GM18868 (cell line): ENCODE data around the gene PLXNC1.

ENCODE experiments used
- ATAC-seq: cut with Tn5 transposase; IDR thresholded peaks from one replicate; pipeline ENCODE4 v1.9.1; 2021; ENCODE audit warnings: mild to moderate bottlenecking, moderate library complexity; ENCODE audit not compliant: unreplicated experiment

Gene PLXNC1

DNA sequence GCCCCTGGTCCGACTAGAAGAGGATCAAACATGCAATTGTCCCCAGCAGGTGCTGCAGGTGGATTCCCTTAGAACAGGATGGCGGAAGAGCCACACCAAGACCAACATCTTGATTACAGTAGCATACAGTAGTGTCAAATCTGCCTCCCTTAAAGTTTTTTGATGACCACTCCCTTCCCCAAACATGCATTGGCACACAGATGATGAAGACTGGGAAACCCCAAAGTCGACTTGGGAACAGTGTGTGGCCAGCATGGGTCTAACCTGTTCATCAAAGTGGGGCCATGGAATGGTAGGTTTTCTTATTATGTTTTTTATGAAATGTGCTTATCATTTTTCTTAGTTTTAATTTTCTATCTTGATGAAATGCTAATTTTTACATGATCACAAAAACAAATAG, 8.8 kb downstream of the PLXNC1 start:
- ATAC-seq: no peak

- ATAC-seq: peak; percentile 91
Measured at GRCh38 chr12:94157981-94158411, 9.6 kb downstream of the PLXNC1 start.

- no peak for ATAC-seq
Measured at GRCh38 chr12:94158666-94159065, 10.3 kb downstream of the PLXNC1 start.

GRCh38 chr12:94162108-94162507, 13.7 kb downstream of the PLXNC1 start:
- no peak for ATAC-seq

DNA sequence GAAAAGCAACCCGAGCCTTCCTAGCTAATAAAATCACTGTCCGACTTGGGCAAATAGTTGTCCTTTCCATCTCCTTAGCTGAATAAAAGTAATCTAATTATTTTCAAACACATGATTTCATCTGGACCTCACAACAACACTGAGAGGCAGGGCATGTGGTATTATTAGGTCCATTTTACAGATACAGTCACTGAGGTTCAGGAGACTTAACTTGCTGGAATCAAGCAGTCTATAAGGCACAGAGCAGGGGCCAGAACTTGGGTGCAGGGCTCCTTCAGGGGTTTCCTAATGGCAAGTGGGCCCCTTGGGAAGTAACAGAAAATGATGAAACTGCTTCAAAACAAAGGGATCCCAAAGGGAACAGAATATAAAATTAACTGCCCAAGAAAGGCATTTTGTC, 15.5 kb downstream of the PLXNC1 start:
- ATAC-seq: no peak

DNA sequence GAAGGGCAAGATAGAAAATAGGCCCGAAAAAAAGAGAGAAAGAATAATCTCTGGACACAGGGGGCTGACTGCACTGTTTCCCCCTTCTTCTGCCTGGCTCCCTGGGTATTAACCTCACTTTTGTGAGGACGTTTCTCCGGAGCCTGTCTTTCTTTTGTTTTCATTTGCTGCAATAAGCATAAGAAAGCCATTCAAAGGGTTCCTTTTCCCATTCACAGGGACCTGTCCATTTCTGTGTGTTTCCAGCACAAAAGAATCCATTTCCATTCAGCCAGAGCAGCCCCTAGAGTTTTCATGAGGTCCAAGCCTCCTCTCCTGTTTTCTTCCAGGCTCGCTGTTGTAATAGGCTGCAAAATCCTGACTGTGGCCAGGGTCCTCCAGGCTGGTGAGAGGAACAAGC, 16.8 kb downstream of the PLXNC1 start:
- ATAC-seq: no peak

GRCh38 chr12:94165670-94166364, 17.4 kb downstream of the PLXNC1 start:
- ATAC-seq: no peak

DNA sequence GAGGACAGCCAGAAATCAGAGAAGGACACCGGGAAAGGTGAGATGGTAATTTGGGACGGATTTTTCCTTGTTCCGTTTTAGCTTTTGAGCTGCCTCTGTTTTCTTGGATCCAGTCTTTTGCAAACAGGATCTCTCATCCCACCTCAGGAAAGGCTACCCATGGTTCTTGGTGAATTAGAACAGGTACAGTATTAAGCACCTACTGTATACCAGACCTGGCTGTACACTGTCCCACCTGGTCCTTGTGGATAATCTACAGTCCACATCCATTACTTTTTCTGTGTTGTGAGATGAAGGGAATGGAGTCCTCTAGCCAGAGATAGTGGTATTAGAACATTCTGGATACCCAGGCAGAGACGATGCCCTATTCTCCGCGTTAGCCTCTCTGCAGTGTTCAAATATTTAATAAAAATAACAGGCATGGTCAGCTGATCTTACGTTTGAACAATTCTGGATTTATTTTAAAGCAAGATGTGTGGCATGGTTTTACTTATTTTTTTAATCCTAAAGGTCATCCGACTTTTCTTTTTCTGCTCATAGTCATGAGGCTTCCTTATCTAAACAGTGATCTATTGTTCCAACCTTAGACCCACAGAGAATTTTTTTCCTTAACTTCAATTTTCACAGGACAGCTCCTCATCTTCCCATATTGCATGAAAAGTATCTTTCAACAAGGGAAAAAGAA, 18.8 kb downstream of the PLXNC1 start:
- ATAC-seq: no peak

GRCh38 chr12:94167756-94168416, 19.5 kb downstream of the PLXNC1 start:
- no peak for ATAC-seq

DNA sequence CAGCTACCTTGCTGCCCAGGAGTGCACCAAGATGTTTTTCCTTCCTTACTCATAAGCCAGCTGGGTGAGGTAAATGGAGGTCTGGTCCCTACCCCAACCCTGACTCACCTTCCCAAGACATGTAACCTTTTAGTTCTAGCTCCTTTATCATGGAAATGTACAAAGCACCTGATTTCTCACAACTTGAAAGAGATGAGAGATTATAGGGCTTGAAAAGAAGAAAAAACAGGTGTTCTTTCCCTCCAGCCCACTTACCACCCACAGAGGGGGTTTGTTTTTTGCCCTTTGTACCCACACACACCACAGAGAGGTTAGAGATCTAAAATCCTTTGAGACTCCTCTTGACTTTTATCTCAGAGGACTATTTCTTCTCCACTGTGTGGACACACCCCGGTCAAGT, 21.1 kb downstream of the PLXNC1 start:
- no peak for ATAC-seq

DNA sequence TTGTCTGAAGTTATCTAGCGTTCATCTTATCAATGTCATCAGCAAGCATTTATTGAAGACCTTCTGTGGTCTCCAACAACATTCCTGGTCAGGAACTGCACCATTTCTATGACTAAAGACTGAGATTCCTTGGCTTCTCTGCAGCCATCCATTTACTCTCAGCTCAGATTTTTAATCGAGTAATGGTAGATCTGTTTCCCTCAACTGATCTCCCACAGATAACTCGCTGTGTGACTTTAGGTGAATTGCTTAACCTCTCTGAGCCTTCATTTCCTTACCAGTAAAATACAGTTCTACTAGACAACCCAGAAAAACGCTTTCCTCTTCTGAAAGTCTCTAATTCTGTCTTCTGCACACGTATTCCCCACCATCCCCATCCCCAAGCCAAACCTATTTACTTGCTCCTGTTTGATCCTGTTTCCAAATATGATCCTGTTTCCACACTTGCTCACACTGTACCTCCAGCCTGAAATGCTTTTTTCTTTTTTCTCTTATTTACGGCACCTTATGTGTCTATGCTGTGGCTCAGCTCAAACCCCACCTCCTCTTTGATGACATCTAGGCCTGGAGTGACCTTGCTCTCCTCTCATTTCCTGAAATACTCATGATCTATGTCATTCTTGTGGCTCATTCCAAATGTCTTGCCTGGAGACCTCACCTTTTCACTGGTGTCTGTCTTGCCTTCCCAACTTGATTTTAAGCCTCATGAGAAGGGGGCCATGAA, 21.8 kb downstream of the PLXNC1 start:
- no peak for ATAC-seq

GRCh38 chr12:94170690-94171594, 22.6 kb downstream of the PLXNC1 start:
- no peak for ATAC-seq

DNA sequence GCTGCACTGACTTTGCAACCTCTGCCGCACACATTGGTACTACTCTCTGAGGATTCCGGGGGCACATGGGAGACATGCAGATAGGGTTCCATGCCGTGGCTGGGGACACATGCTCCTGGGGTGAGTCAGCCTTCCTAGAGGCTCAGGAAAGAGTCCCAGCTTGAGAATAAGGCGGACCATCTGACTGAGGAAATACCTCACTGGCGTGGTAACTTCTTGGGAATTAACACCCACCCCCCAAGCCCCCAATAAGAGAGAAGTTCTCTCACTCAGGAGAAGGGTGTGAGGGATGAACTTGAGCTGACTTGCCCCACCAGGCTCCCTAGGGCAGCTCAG, 23.2 kb downstream of the PLXNC1 start:
- ATAC-seq: no peak

DNA sequence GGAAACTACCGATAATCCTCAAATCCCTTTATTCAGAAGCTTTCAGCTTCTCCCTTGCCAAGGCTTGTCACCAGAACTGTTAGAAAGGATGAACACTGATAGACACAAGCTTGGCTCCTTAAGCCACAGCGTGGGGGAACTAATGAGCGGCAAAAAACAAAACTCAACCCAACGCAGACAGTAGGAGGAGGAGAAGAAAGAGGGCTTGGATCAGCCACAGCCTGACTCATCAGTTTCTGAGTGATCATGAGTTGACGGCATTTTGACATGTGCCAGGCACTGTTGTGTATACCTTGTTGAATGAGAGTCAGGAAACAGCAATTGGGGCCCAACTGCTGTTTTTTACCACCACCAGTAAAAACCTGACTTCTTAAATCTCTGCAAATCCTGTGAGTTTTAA, 23.7 kb downstream of the PLXNC1 start:
- no peak for ATAC-seq

DNA sequence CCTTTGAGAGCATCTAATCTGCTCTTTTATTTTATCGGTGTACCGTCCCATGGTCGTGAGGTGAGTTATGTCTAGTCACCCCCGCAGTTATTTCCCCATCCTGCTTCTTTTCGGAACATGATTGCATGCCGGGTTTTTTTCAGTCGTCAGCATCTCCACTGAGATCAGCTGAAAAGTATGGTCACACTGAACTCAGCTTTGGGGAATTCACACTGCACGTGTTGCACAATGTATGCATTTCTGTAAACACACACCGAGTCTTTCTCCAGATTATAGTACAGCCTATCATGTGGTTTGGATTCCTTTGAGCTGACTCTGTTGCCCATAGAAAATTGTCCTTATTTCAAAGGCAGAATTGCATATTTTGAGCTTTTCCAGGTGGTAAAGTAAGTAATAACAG, 24.6 kb downstream of the PLXNC1 start:
- ATAC-seq: no peak

- peak; percentile 59 for ATAC-seq
Measured at GRCh38 chr12:94173660-94174265, 25.4 kb downstream of the PLXNC1 start.

DNA sequence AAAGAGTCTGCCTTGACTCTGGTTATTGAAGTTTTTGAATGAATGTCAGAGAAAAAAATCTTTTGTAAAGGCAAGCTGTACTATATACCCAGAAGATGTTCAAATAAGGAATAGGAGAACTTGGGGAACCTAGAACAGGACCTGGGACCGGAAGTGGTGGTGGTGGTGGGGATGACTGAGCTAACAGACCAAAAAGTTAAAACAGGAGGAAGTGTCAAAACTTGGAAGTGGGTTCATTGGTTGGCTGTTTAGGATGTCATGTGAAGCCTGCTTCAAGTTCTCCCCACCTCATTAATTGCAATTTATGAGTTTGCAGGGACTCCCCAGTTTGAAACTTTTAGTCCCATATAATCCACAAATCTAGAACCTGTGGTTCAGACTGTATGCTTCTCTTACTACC, 26.2 kb downstream of the PLXNC1 start:
- no peak for ATAC-seq

DNA sequence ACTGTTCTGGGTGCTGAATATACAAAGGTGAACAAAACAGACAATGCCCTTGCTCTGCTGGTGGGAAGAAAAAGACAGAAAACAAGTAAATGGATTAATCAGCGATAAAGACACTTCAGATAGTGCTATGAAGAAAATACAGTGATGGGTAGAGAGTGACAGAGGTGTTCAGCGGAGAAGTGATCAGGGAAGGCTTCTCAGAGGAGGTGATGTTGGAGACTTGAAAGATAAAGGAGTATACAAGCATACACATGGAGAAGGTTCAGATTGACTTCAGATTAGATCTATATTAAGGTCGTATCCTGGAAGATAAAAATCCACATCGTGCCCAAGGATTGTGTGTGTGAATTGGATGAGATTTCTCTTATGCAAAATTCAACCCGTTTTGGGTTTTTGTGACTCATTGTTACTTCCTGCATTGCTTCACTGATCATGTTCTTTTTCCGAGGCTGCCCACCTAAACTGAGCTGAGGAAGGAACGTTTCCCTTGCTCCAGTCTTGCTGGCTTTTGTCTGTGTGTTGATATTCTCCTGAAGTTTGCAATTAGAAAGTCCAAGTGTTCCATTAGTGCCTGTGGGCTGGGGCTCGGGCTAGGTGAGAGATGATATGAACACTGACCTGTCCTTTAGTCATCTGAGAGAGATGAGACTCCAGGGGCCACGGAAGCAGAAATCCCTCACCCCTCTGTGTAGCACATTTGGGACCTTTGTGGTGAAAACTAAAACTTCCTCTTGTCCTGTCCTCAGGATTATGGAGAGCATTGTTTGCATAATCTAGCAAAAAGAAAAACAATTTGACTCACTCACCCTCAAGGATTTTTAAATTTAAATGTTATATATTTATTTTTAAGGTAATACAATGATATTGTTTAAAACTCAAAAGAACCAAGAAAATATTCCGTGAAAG, 27.6 kb downstream of the PLXNC1 start:
- no peak for ATAC-seq

GRCh38 chr12:94178054-94178453, 29.7 kb downstream of the PLXNC1 start:
- ATAC-seq: no peak
